ENCODE results near the gene NPPA.
A peak's percentile ranks its signal among the peaks of the same experiment; 100 is the strongest.

The NPPA gene

DNA sequence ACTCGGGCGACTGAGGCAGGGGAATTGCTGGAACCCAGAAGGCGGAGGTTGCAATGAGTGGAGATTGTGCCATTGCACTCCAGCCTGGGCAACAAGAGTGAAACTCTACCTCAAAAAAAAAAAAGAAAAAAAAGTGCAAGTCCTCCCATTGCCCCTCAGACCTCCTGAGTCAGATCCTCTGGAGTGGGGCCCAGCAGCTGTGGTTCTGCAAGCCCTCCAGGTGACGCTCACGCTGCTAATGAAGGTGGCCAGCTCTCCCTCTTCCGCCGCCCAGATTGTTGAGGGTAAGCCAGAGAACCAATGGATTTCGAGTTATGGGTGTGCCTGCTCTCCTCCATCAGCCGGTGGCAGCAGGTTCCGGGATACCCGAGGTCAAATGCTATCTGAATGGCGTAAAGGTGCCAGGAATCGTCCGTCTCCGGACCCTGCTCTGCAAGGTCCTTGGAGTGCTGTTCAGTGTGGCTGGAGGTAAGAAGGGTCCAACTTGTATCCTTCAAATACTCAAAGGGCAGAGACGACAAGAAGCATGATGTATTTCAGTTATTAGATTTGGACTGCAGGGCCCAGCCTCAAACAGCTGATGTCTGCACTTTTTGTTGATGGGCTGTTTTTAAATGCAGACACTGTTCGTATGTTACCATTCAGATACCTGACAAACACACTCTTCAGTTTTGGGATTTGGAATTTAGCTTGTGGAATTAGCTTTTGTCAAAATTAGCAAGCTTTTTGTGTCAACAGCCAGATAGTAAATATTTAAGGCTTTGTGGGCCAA, 24.0 kb downstream of the NPPA start:
- no peak for DNase-seq (ENCODE audit: extremely low read depth, insufficient read length)
- H3K36me3 ChIP-seq (ENCODE audit: control insufficient read depth, insufficient read depth, low read length): peaks cover 28% of the 10 kb centered on the region
- no peaks in the 10 kb centered on the region for H3K27me3 ChIP-seq (replicated peaks; ENCODE audit: control insufficient read depth, insufficient read depth, low read length)
- no peak for TF ChIP-seq CTCF (IDR thresholded peaks at IDR 0.05; ENCODE audit: insufficient read depth, low read length, poor library complexity, severe bottlenecking)
- no peak overlapping the region for H3K4me3 ChIP-seq (replicated peaks; ENCODE audit: low read depth, low read length)

DNA sequence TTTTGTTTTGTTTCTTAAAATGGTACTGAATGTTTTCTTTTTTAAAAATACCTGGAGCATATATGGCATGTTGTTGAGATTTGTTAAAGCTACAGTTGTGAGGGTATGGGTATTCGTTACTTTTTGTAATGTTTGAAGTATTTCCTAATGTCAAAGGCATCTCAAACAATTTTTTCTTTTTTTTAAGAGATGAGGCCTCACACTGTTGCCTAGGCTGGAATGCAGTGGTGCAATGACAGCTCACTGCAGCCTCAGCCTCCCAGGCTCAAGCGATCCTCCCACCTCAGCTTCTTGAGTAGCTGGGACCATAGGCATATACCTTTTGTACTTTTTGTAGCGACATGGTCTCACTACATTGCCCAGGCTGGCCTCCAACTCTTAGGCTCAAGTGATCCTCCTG, 25.5 kb downstream of the NPPA start:
- no peak for DNase-seq (ENCODE audit: extremely low read depth, insufficient read length)
- TF ChIP-seq CTCF (IDR thresholded peaks at IDR 0.05; ENCODE audit: insufficient read depth, low read length, poor library complexity, severe bottlenecking): no peak
- no peak overlapping the region for H3K4me3 ChIP-seq (replicated peaks; ENCODE audit: low read depth, low read length)

GRCh38 chr1:11817192-11817591, 30.4 kb downstream of the NPPA start:
- Histone ChIP-seq H3K36me3 (ENCODE audit: control insufficient read depth, insufficient read depth, low read length) (peaks cover 13% of the 10 kb centered on the region), H3K4me3 (replicated peaks; ENCODE audit: low read depth, low read length) (no peak overlapping the region), H3K27me3 (replicated peaks; ENCODE audit: control insufficient read depth, insufficient read depth, low read length) (no peaks in the 10 kb centered on the region)
- no peak for TF ChIP-seq CTCF (IDR thresholded peaks at IDR 0.05; ENCODE audit: insufficient read depth, low read length, poor library complexity, severe bottlenecking)
- DNase-seq (ENCODE audit: extremely low read depth, insufficient read length): no peak

More for the DNA sequence above, 25.5 kb downstream of the NPPA start:
- H3K36me3 ChIP-seq (ENCODE audit: control insufficient read depth, insufficient read depth, low read length): peaks cover 24% of the 10 kb centered on the region
- H3K27me3 ChIP-seq (replicated peaks; ENCODE audit: control insufficient read depth, insufficient read depth, low read length): no peaks in the 10 kb centered on the region

- Histone ChIP-seq H3K27me3 (replicated peaks; ENCODE audit: control insufficient read depth, insufficient read depth, low read length) (no peaks in the 10 kb centered on the region), H3K36me3 (ENCODE audit: control insufficient read depth, insufficient read depth, low read length) (peaks cover 12% of the 10 kb centered on the region), H3K4me3 (replicated peaks; ENCODE audit: low read depth, low read length) (no peak overlapping the region)
- no peak for TF ChIP-seq CTCF (IDR thresholded peaks at IDR 0.05; ENCODE audit: insufficient read depth, low read length, poor library complexity, severe bottlenecking)
- no peak for DNase-seq (ENCODE audit: extremely low read depth, insufficient read length)
Observed at GRCh38 chr1:11813021-11813420, 34.6 kb downstream of the NPPA start.

GRCh38 chr1:11807133-11807532, 40.5 kb downstream of the NPPA start:
- Histone ChIP-seq H3K36me3 (ENCODE audit: control insufficient read depth, insufficient read depth, low read length) (peaks cover under 1% of the 10 kb centered on the region), H3K27me3 (replicated peaks; ENCODE audit: control insufficient read depth, insufficient read depth, low read length) (no peaks in the 10 kb centered on the region), H3K4me3 (replicated peaks; ENCODE audit: low read depth, low read length) (peak overlapping the region; percentile 92)
- DNase-seq (ENCODE audit: extremely low read depth, insufficient read length): no peak
- TF ChIP-seq CTCF (IDR thresholded peaks at IDR 0.05; ENCODE audit: insufficient read depth, low read length, poor library complexity, severe bottlenecking): no peak

Measured in GM06990 (cell line).